ENCODE measurements around the gene GNG11. TPM values are rescaled to one million over a fixed set of nuclear protein-coding genes. Genes with fewer than 3 reads are reported as not detected.

The GNG11 gene
- total and polyA plus RNA-seq, 2 experiments from 2014 or later, result 1.6 to 6.3 TPM

Small RNAs within 50 kb of the gene (small RNA-seq; reads per million reads assigned to genes)
- not detected for gene AC002076.2 (ENCODE audit: low replicate concordance)

Other genes starting within 250 kb of the GNG11 start
- 11.2 and 13.3 TPM in 2 replicates for gene TFPI2, start 31.0 kb upstream of the GNG11 start, total RNA-seq (2014; rRNA removed; shearing (Covaris generic))
- 18.1 and 24.9 TPM in 2 replicates for gene TFPI2, start 31.0 kb upstream of the GNG11 start, polyA plus RNA-seq (2016; fragmentation: Nextera tagmentation; extraction: Ambion mirVana)
- not detected in 2 replicates for gene GNGT1, start 15.2 kb upstream of the GNG11 start, total RNA-seq (2014; rRNA removed; shearing (Covaris generic))
- gene GNGT1, start 15.2 kb upstream of the GNG11 start, polyA plus RNA-seq (2016; fragmentation: Nextera tagmentation; extraction: Ambion mirVana), result 0.87 and 1.6 TPM in 2 replicates
- 35.7 and 42.2 TPM in 2 replicates for gene BET1, start 82.6 kb downstream of the GNG11 start, total RNA-seq (2014; rRNA removed; shearing (Covaris generic))
- 58.8 and 69.2 TPM in 2 replicates for gene BET1, start 82.6 kb downstream of the GNG11 start, polyA plus RNA-seq (2016; fragmentation: Nextera tagmentation; extraction: Ambion mirVana)

Measured in GM23338 (cell line).